Adrenal gland (tissue), 5 donors: Measurements from ENCODE around the gene ZNF469.

Source experiments
- POLR2A ChIP-seq, 2 donors: fragments of 450-650 bp; IDR thresholded peaks; one replicate each; pipeline ENCODE4 v1.6.1; 2017; ENCODE audit warnings: antibody characterized with exemption in 2 of 2, mild to moderate bottlenecking in 2 of 2, moderate library complexity in 1 of 2
- TF ChIP-seq, protein P1 (sequence below), 6 experiments: fragments of 450-650 bp in 4 of 6; fragments of 200-600 bp in 2 of 6; sonication (generic) in 1 of 6; IDR thresholded peaks; 1 replicate in 5 of 6; 2 replicates in 1 of 6; pipeline versions ENCODE4 v1.5.1 to v1.8.0; 2016 to 2021; ENCODE audit warnings: antibody characterized with exemption in 6 of 6, mild to moderate bottlenecking in 2 of 6, moderate library complexity in 1 of 6
- donor health status: DM: no; HTN: no; CAD: no.

DNA sequence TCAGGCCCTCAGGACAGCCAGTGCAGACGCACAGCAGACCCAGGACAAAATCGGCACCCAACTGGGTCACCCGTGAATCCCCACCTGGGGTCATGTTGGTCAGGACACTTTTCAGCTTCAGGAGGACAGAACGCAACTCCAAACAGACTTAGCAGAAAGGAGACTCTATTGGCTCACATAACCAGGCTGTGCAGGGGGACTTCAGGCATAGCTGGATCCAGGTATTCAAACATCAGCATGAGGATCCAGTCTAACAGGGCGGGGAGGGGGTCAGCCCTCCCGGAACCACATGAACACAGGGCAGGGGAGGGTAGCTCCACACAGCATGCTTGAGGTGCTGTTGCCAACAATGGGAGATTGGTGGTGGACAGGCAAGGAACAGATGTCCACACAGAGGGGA is 22.0 kb downstream of the ZNF469 start:
- TF ChIP-seq POLR2A (IDR thresholded peaks at IDR 0.05) = no peak
- TF ChIP-seq, protein P1, sequence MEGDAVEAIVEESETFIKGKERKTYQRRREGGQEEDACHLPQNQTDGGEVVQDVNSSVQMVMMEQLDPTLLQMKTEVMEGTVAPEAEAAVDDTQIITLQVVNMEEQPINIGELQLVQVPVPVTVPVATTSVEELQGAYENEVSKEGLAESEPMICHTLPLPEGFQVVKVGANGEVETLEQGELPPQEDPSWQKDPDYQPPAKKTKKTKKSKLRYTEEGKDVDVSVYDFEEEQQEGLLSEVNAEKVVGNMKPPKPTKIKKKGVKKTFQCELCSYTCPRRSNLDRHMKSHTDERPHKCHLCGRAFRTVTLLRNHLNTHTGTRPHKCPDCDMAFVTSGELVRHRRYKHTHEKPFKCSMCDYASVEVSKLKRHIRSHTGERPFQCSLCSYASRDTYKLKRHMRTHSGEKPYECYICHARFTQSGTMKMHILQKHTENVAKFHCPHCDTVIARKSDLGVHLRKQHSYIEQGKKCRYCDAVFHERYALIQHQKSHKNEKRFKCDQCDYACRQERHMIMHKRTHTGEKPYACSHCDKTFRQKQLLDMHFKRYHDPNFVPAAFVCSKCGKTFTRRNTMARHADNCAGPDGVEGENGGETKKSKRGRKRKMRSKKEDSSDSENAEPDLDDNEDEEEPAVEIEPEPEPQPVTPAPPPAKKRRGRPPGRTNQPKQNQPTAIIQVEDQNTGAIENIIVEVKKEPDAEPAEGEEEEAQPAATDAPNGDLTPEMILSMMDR (IDR thresholded peaks at IDR 0.05) = no peak
